Endothelial cell of umbilical vein (primary cell): Measurements from ENCODE around the gene ASB2.

Experiments
- EZH2 ChIP-seq: IDR thresholded peaks from 2 replicates; pipeline ENCODE4 v1.6.1; 2012; ENCODE audit warnings: borderline replicate concordance, low read depth, mild to moderate bottlenecking, moderate library complexity, low read length, inconsistent platforms; ENCODE audit not compliant: severe bottlenecking
- JUN ChIP-seq: IDR thresholded peaks from 2 replicates; pipeline ENCODE4 v1.6.1; 2011; ENCODE audit warnings: borderline replicate concordance, low read depth; ENCODE audit not compliant: insufficient read length, insufficient read depth
- TF ChIP-seq, protein P1 (sequence below), 2 donors: IDR thresholded peaks; 1 replicate in 1 of 2; 2 replicates in 1 of 2; pipeline ENCODE4 v1.5.1; 2011; ENCODE audit warnings: low read length in 2 of 2, mild to moderate bottlenecking in 2 of 2, moderate library complexity in 2 of 2, control low read depth in 1 of 2, inconsistent platforms in 1 of 2, low read depth in 1 of 2; ENCODE audit not compliant: insufficient read depth in 1 of 2; ENCODE audit errors: extremely low read depth in 1 of 2

GRCh38 chr14:93953739-93954515 lies 22.4 kb downstream of the ASB2 start:
- TF ChIP-seq, protein P1, sequence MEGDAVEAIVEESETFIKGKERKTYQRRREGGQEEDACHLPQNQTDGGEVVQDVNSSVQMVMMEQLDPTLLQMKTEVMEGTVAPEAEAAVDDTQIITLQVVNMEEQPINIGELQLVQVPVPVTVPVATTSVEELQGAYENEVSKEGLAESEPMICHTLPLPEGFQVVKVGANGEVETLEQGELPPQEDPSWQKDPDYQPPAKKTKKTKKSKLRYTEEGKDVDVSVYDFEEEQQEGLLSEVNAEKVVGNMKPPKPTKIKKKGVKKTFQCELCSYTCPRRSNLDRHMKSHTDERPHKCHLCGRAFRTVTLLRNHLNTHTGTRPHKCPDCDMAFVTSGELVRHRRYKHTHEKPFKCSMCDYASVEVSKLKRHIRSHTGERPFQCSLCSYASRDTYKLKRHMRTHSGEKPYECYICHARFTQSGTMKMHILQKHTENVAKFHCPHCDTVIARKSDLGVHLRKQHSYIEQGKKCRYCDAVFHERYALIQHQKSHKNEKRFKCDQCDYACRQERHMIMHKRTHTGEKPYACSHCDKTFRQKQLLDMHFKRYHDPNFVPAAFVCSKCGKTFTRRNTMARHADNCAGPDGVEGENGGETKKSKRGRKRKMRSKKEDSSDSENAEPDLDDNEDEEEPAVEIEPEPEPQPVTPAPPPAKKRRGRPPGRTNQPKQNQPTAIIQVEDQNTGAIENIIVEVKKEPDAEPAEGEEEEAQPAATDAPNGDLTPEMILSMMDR (IDR thresholded peaks at IDR 0.05; ENCODE audit: extremely low read depth in 1 of 2, insufficient read depth in 1 of 2, low read depth in 1 of 2, low read length in 2 of 2): no peak
- TF ChIP-seq JUN: no peak
- no peak for TF ChIP-seq EZH2
